Stimulated activated CD8-positive, alpha-beta memory T cell treated with anti-CD3 and anti-CD28 coated beads, Interleukin-7, amount 100 ng/mL, for 4 hours (primary cell): ENCODE results near the gene DTNB.
A peak's percentile ranks its signal among the peaks of the same experiment; 100 is the strongest.
"Not testable (repeated sequence)": the region's sequence is repeated elsewhere in the genome, so short reads cannot be mapped to it uniquely, and the experiment has no call there.

ENCODE experiments used
- DNase-seq, 2 donors: peaks; one replicate each; pipeline ENCODE4 v3.0.0-alpha.2; 2020; ENCODE audit warnings: low read depth in 2 of 2

DTNB gene

DNA sequence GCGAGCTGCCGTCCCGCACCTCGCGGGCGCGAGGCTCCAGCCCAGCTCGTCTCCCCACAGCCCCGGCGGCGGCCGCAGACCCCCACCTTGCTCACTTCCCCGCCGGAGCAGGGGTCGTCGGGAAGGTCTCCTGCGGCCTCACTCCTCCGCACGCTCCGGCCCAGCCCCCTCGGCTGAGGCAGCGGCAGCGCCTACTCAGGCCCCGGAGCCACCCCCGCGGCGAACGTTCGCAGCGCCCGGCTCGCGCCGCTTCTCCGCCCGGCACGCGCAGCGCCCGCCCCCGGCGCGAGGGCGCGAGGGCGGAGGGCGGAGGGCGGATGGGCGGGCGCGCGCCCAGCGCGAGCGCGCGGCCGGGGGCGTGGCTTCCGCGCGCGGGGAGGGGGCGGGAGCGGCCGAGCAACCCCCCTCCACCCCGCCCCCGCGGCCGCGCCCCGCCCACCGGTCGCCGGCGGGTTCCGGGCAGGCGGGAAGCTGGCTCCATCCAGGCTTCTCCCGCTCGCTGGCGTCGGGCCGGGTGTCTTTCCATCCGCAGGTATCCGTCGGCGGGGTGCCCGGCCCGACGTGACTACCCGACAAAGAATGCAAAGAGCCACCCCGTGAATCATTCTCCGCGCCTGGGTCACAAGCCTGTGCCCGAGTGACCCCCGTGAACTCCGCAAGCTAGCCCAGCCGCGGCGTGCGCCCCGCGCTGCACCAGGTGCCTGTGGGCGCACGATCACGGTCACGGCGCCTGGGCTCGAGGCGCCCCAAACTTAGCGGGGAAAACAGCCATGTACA lies at the start of gene DTNB:
DTNB (minus strand) TSS at position 278 of the 777 bp plus-strand sequence. CDS start 20,917 bp downstream, outside the sequence.
- peak; percentile 36 to 78 for DNase-seq

DNA sequence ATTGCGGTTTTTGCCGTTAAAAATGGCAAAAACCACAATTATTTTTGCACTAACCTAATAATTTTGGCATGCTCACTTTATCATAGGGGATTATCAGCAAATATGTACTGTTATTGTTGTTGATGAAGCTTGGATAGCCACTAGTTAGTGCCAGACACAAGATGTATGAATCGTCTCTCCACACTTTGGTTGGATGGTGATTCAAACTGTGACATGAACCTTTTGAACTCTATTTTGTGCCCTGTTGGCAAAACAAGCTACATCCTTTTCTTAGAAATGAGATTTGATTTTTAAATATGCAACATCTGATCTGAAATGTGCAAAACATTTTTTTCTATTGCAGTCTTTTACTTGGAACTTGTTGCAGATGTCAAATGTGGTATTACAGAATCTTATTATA lies 48.8 kb upstream of the DTNB start:
- no peak for DNase-seq

DNA sequence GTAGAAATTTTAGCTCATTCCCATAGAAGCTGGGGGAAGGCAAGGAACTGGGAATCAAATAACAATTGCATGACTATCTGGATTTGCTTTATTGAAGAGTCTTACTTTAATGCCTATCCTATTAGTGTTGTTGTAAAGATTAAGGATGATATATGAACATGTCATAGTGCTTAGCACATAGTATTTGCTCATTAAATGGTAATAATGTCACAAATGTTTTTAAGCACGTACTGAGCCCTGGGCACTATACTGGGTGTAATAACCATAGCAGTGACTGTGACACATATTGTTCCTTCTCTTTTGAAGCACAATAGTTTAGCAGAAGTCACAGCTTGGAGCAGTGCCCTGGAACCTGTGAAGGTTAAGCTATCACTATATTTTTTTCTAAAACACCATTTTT lies 47.2 kb upstream of the DTNB start:
- no peak for DNase-seq

DNA sequence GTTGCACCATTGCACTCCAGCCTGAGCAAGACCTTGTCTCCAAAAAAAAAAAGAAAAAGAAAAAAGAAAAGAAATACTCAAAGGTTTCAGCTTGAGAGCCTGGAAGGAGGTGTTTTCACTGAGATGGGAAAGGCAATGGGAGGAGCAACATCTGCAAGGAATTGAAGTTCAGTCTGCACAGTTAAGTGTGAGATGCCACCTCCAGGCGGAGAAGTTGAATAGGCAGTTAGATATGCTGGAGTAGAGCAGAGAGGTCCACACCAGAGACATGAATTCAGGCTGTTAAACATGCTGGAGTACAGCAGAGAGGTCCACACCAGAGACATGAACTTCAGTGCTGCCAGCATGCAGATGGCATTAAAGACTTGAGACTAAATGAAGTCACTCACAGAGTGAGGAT lies 41.4 kb upstream of the DTNB start:
- no peak for DNase-seq

DNA sequence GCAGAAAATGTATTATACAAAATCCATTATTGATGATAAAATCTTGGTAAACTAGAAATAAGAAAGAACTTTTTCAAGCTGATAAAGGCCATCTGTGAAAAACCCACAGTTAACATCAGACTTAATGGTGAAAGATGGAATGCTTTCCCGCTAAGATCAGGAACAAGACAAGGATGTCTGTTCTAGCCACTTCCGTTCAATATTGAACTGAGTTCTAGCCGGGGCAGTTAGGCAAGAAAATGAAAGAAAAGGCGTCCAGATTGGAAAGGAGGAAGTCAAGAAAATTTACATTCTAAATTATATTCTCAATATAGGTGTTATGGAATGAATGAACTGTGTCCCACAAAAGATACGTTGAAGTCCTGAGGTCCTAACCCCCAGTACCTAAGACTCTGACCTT lies 39.1 kb upstream of the DTNB start:
- no peak for DNase-seq

DNA sequence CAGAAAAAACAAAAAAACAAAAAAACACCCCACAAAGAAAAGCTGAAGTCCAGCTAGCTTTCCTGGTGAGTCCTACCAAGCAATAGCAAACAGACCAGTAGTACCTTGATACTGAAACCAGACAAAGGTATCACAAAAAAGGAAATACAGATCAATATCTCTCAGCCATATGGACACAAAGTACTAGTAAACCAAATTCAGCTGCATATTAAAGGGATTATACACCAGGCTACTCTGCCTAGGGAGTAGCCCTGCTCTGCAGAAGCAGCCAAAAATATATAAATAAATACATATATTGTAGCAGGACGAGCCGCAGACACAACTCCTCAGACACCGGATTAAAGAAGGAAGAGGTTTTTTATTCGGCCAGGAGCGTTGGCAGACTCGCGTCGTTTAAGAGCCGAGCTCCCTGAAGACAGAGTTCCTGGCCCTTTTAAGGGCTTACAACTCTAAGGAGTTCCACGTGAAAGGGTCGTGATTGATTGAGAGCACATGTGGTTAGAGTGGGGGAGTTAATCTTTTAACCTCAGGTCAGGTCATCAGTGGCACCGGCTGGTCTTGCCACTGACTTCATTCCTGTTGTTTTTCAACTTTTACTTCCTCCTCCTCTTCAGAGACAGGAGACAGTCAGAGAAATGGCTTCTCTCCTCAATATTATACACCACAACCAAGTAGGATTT lies 38.4 kb upstream of the DTNB start:
- DNase-seq = no peak

DNA sequence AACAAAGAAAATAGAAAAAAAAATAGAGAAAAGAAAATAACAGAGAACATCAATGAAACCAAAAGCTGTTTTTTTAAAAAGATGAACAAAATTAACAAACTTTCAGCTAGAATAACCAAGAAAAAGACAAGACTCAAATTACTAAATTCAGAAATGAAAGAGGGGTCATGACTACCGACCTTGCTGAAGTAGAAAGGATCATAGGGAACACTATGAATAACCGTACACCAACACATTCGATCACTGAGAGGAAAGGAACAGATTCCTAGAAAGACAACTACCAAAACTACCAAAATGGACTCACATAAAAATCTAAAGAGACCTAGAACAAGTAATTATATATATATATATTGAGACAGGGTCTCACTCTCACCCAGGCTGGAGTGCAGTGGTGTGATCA lies 37.4 kb upstream of the DTNB start:
- no peak for DNase-seq

DNA sequence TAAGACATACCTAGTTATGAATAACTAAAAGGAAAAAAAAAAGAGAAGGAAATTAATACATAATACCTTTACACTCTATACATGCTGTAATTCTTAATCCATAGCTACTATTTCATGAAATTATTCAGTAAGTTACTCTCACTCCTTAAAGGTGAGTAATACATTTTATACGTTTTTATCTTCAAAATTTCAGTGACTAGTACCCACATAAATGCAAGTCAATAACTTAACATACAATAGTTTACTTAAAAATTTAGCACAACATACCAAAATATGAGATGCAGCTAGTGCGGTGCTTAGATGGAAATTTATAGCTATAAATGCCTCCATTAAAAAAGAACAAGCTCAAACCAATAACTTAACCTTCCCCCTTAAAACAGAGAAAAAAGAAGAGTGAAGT lies 36.0 kb upstream of the DTNB start:
- DNase-seq = no peak

DNA sequence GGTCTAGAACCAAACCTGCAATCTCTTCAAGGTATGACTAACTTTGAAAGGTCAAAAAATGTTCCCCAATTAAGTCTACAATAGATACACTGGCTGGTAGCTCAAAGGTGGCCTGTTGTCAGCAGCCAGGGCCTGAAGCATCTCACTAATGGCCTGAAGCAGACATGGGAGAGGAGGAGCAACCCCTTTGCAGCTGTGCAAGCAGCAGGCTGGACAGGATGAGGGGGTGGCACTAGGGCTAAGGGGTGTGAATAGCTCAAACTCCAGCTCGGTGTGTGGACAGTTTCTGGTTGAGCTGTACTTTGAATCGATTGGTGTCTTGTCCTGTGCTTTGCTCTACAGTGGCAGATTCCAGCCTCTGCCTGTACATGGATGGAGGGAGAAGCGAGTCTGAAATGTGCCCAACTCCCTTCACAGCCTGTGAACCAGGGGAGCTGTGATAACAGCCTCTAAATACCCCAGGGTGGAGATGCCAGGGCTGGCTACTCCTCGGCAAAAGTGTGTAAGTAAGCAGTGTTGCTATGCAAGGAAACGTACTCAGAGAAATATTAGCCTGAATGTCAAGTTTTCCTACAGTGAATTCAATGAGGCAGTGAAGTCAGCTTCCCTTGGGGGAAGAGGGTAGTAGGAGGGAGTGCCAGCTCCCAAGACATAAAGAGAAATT lies 34.7 kb upstream of the DTNB start:
- no peak for DNase-seq

DNA sequence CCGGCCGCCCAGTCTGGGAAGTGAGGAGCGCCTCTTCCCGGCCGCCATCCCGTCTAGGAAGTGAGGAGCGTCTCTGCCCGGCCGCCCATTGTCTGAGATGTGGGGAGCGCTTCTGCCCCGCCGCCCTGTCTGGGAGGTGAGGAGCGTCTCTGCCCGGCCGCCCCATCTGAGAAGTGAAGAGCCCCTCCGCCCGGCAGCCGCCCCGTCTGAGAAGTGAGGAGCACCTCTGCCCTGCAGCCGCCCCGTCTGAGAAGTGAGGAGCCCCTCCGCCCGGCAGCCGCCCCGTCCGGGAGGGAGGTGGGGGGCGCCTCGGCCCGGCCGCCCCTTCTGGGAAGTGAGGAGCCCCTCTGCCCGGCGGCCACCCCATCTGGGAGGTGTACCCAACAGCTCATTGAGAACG lies 32.2 kb upstream of the DTNB start:
- not testable (repeated sequence) for DNase-seq

DNA sequence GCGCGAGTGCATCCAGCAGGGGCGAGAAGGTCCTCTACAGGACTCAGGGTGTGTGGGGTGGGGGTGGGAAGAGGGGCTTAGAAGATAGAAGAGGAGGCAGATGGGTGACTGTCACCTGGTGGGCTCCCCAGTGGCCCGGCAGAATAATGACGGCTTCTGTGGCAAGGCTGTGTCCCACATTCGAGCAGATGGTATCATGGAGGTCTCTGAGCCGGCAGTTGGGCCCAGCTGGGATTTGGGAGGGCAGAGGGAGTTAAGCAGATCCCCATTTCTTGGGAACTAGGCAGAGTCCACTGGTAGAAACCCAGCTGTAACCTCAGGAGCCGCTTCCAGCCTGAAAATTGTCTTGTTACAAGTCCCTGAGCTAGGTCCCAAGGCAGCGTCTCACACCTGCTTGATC lies 28.4 kb upstream of the DTNB start:
- no peak for DNase-seq

DNA sequence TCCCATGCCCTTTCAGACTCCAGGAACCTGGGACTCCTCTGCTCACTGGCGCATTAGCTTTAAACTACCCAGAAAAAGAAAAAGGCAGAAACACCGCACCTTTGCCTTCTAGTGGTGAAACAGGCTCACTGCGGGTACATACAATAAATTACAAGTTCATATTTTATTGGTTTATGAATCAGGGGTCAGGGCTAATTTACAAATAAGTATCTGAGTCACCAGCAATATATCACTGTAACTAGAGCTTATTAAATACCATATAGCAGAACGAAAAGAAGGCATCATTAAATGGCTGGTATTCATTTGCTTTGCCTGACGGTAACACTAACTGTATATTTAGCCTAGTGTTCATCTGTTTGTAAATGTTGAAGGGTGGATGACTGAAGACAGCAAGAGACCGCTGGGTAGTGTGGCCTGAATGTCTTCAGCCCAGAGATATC lies 26.9 kb upstream of the DTNB start:
- DNase-seq = peak in 1 of 2 donors; percentile 7

DNA sequence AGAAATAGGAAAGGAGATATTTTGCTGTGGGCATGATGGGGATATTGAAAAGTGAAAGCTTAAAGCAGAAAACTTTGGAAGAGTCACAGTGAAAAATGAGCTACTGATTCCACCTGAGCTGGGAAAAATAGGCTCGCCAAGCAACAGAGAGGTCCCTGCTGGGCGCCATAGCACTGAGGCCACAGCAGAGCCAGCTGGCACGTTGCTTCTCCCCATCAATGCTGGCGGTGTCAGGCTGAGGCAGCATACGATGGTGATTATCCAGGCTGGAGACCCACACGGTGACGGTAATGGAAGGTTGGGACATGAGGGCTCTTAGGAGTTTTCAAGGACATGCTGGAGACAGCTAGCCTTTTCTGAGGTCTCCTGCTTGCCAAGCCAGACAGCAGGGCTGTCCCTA lies 25.8 kb upstream of the DTNB start:
- no peak for DNase-seq

DNA sequence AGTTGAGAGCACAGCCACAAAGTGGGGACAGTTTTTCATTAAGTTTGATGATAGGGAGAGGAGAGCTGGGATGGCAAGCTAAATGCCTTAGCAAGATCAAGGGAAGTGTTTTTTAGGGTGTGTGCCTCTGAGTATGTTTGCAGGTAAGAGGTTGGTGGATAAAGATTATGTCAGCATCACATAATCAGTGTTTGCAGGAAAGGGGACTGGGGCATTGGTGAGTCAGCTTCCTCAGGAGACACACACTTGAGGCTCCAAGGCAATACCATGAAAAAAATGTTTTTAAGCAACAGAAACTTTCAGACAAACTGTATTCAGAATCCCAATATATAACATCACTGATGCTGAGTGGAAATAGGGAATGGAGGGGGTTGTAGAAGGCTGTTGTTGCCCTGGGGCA lies 25.4 kb upstream of the DTNB start:
- no peak for DNase-seq

DNA sequence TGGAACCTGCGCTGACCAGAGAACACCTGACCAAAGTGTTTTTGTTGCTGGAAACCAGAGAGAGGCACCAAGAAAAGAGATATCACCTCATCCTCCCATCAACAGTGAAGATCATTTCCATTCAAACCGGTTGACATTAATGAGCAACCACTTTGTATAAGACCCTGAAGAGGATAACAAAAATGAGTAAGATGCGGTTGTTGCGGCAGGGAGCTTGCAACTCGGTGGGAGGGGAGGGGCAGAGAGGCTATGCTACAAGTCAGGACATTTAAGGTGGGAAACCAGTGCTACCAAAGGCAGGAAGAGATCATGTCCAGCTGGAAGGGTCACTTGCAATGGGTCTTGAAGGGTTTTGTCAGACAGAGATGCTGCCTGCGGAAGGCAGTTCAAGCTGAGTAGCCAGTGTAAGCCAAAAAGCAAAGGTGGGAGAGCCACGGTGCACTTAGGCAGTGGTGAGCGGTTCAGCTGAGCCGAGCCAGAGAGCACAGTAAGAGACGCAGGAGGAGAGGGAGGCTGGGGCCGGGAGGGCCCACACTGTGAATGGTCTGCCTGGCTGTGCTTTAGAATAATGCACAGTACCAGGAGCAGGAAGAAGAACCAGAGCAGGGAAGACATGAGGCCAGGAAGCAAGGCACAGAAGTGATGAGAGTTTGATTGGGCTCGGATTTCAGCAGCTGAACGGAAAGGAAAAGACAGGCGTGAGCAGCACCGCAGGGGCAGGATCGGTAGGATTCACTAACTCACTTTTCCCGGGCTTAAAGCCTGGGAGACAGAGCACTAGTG lies 24.4 kb upstream of the DTNB start:
- no peak for DNase-seq

DNA sequence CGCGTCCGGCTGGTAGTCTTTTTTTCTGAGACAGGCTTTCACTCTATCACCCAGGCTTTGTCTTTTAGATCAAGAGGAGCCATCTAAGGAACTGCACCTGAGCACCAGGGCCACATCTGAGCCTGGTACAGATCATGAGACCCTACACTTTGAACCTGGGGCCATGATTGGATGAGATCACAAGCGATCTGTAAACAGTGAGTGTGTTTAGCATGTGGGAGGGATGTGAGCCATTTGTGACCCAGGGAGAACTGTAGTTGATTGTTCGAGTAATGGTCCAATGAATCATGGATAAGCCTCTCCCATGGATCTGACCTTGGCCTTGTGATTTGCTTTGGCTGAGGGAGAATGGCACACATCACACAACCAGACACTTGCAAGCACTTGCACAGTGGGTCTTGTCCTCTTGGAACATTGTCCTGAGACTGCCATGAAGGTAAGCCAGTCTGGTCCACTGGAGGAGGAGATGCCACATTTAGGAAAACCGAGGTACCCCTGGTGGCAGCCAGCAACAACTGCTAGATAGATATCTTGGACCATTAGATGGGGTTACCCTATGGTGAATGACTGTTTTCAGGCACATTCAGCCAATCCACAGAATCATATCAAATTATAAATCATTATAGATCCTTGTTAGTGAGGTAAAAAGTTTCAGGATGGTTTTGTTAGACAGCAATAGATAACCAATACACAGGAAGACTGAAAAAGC lies 19.5 kb upstream of the DTNB start:
- no peak for DNase-seq

DNA sequence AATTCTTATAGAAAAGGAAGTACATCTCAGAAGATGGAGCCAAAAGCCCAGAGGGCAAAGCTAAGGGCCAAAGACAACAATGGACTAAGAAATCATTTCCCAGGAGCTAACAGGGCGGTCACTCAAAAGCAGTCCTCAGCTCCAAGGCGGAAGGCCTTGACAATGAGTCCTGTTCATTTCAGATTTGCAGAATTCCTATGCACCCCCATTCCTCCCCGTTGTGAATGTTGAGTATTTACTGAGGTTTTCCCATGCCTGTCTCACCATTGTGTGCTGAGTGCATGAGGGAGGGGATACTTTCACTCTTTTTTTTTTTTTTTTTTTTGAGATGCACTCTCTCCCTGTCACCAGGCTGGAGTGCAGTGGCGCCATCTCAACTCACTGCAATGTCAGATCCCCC lies 18.8 kb upstream of the DTNB start:
- no peak for DNase-seq

DNA sequence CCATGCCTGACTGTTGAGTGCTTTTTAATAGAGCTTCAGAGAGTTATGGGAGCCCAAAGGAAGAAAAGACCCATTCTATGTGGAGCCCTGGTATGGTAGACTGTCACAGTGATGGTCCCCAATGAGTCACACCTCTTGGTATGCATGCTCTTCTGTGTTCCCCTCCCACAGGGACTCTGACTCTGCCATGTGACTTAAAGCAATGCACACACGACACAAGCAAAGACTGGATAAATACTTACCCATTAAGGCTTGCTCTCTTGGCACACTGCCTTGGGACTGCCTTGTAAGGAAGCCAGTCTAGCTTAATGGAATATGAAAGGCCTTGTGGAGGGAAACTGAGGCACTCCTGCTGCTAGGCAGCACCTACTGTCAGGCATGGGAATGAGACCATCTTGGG lies 16.7 kb upstream of the DTNB start:
- no peak for DNase-seq

DNA sequence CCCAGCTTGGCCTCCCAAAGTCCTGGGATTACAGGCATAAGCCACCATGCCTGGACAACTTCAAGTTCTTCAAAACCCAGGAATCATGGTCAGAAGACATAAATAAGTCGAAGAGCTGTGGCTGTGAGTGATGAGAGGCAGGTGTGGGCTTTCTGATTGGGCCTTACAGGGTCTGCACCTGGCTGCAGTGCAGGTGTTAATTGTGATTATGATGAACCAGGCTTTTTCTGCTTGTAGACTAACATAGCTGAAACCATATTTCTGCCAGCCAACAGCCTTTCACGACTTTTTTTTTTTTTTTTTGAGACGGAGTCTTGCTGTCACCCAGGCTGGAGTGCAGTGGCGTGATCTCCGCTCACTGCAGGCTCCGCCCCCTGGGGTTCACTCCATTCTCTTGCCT lies 14.9 kb upstream of the DTNB start:
- DNase-seq = no peak

DNA sequence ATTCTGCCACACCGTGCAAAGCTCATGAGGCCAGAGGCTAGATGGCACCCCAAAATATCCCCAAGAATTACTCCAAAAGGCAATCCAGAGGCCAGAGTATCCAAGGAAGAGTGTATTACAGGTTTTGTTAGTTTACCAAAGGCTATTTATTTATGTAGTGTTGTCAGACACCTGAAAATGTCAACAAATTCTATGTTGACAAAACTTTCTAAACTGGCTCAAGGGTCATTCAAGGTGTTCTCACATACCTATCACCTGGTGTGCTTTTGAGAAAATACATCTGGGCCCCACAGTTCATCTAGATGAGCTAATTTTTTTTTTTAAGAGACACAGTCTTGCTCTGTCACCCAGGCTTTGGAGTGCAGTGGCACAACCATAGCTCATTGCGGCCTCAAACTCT lies 12.4 kb upstream of the DTNB start:
- DNase-seq = no peak
